Measurements from ENCODE around the gene TANGO6. TPM values are rescaled to one million over a fixed set of nuclear protein-coding genes. Genes with fewer than 3 reads are reported as not detected.

The TANGO6 gene
- total and polyA plus RNA-seq, 3 donors from 2014 or later: 23.1 to 41.3 (median 39.4) TPM

DNA sequence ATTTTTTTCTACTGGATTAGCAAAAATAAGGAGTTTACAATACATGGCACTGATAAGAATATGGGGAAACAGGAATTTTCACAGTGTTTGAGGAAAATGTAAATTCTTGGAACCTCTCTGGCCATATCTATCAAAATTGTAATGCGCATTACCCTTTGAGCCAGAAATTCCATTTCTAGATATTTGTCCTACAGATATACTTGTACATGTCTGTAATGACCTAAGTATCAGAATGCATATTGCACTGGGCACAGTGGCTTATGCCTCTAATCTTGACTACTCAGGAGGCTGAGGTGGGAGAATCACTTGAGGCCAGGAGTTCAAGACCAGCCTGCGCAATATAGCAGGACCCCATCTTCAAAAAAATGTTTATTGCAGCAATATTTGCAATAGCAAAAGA lies 236.4 kb downstream of the TANGO6 start:
- H3K27ac ChIP-seq: no peak overlapping the region
- H3K9me3 ChIP-seq: no peaks in the 10 kb centered on the region
- H3K27me3 ChIP-seq: no peaks in the 10 kb centered on the region
- H3K4me1 ChIP-seq: no peaks in the 10 kb centered on the region
- intact Hi-C loops (cut with DNase I; ENCODE audit: low total_unique reads): no loop called here
- WGBS, 2 donors: 96 to 99% methylated on average over 2 of the region's 2 CpGs
- no peak for TF ChIP-seq POLR2A (IDR thresholded peaks at IDR 0.05)
- TF ChIP-seq, protein P1, sequence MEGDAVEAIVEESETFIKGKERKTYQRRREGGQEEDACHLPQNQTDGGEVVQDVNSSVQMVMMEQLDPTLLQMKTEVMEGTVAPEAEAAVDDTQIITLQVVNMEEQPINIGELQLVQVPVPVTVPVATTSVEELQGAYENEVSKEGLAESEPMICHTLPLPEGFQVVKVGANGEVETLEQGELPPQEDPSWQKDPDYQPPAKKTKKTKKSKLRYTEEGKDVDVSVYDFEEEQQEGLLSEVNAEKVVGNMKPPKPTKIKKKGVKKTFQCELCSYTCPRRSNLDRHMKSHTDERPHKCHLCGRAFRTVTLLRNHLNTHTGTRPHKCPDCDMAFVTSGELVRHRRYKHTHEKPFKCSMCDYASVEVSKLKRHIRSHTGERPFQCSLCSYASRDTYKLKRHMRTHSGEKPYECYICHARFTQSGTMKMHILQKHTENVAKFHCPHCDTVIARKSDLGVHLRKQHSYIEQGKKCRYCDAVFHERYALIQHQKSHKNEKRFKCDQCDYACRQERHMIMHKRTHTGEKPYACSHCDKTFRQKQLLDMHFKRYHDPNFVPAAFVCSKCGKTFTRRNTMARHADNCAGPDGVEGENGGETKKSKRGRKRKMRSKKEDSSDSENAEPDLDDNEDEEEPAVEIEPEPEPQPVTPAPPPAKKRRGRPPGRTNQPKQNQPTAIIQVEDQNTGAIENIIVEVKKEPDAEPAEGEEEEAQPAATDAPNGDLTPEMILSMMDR (IDR thresholded peaks at IDR 0.05): no peak
- no peaks in the 10 kb centered on the region for H3K36me3 ChIP-seq (ENCODE audit: low read depth, missing control alignments)
- DNase-seq: no peak
- H3K4me3 ChIP-seq: no peak overlapping the region

- intact Hi-C loops (cut with DNase I; ENCODE audit: low total_unique reads): no loop called here
- WGBS, 2 donors: 91% methylated on average over 7 to 16 of the region's 16 CpGs
- no peaks in the 10 kb centered on the region for H3K36me3 ChIP-seq (ENCODE audit: low read depth, missing control alignments)
Observed at GRCh38 chr16:69083306-69083941, 240.1 kb downstream of the TANGO6 start.

DNA sequence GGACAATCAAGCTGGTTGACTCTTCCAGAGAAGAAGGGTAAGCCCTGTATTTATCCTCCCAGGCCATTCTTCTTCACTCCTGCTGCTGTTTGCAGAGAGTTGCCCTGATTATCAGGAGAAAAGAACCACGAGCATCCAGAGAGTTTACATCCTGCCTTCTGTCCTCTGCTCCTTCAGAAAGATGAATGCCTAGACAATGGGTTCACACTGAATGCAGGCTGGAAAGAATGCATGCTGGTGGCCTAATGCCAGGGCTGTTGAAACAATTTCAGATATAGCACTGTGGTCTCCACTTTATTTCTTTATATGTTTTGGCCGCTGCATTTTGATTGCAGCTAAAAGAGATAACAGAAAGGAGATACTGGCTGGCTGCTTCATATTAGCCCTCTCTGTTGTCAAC lies 241.0 kb downstream of the TANGO6 start:
- 42 to 60% methylated on average over 2 of the region's 2 CpGs for WGBS, 2 donors
- TF ChIP-seq, protein P1 (IDR thresholded peaks at IDR 0.05): no peak
- TF ChIP-seq POLR2A (IDR thresholded peaks at IDR 0.05): no peak
- Histone ChIP-seq H3K4me3 (no peak overlapping the region), H3K9me3 (no peaks in the 10 kb centered on the region), H3K27me3 (no peaks in the 10 kb centered on the region), H3K27ac (no peak overlapping the region), H3K36me3 (ENCODE audit: low read depth, missing control alignments) (no peaks in the 10 kb centered on the region), H3K4me1 (no peaks in the 10 kb centered on the region)
- intact Hi-C loops (cut with DNase I; ENCODE audit: low total_unique reads): no loop called here
- no peak for DNase-seq

More at GRCh38 chr16:69083306-69083941, 240.1 kb downstream of the TANGO6 start:
- no peaks in the 10 kb centered on the region for H3K27me3 ChIP-seq
- no peak overlapping the region for H3K4me3 ChIP-seq
- no peaks in the 10 kb centered on the region for H3K9me3 ChIP-seq
- DNase-seq: no peak
- TF ChIP-seq, protein P1 (IDR thresholded peaks at IDR 0.05): no peak
- TF ChIP-seq POLR2A (IDR thresholded peaks at IDR 0.05): no peak
- no peak overlapping the region for H3K27ac ChIP-seq
- no peaks in the 10 kb centered on the region for H3K4me1 ChIP-seq

DNA sequence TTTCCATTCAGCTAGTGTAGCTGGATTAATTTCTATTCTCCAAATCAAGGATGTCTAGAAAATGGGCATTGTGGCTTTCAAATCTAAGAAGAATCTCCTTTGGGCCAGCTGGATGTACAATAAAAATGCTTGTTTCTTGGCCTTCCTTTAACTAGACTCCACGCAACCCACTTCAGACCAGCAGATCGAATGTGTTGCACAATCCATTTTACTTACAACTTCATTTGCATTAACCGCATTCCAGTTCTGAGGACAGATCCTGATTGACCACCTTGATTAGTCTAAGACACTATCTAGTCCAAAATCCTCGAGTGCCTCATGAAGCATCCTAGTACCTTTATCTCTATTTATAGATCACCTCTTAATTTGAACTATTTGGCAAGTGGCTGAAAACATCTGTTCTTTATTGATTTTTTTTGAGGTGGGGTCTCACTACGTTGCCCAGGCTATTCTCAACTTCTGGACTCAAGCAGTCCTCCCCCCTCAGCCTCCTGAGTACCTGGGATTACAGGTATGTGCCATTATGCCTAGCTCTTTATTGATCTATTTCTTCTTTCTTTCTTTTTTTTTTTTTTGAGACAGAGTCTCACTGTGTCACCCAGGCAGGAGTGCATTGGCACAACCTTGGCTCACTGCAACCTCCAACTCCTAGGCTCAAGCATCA lies 241.8 kb downstream of the TANGO6 start:
- no peaks in the 10 kb centered on the region for H3K9me3 ChIP-seq
- H3K27ac ChIP-seq: no peak overlapping the region
- no peaks in the 10 kb centered on the region for H3K27me3 ChIP-seq
- H3K36me3 ChIP-seq (ENCODE audit: low read depth, missing control alignments): no peaks in the 10 kb centered on the region
- no peaks in the 10 kb centered on the region for H3K4me1 ChIP-seq
- TF ChIP-seq, protein P1 (IDR thresholded peaks at IDR 0.05): no peak
- no peak for TF ChIP-seq POLR2A (IDR thresholded peaks at IDR 0.05)
- no peak overlapping the region for H3K4me3 ChIP-seq
- intact Hi-C loops (cut with DNase I; ENCODE audit: low total_unique reads): no loop called here
- WGBS, 2 donors: 88 to 93% methylated on average over 5 of the region's 5 CpGs
- no peak for DNase-seq
